ENCODE measurements around the gene ZNF417. TPM values are rescaled to one million over a fixed set of nuclear protein-coding genes. Genes with fewer than 3 reads are reported as not detected.

Gene ZNF417
- polyA plus RNA-seq, 1 donor from 2014 or later = 21.7 TPM

DNA sequence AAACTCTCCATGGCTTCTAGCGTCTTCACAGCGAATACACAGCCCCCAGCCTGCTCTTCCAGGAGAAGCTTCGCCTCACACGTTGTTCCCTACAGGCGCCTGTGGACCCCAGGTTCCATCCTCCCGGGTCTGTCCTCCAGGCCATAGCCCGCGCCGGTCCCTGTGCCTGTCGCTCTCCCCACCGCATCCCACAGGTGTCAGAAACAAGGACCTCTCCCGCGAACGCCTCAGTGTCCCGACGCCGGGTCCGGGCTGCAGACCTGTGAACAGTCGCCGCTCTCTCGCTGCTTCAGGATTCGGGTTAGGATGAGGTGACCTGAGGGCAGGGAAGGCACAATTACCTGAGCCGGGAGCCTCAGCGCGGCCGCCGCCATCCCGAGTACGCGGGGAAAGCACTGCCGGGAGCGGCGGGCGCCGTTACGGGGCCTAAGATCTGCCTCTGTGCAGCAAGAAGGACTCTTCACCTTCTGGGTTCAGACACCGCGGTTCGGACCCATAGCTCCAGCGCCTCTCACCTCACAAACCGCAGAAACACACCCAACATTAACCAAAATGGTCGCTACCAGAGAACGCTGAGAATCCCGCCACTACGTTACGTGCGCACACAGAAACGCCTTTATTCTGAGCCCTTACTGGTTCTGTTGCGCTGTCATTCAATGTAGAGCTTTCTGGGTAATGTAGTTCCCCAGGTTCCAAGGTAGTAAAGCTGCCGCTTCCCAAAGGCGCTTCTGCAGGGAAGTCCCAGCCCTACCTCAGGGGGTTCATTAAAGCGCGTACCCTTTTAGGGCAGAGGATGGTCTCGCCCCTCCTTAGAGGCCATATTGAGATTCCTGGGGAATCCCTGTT, 18.7 kb upstream of the ZNF417 start, which contains the start of gene ZNF418:
Gene ZNF418 (minus strand): TSS at position 583 of the 846 bp plus-strand sequence. CDS start 1,580 bp downstream, outside the sequence.
- peak within 1 kb of the TSS; percentile 89 for H3K9ac ChIP-seq (ENCODE audit: low read length)
- peak within 1 kb of the TSS; percentile 65 for H3K4me2 ChIP-seq (ENCODE audit: low read length)
- peak within 1 kb of the TSS; percentile 85 for H3K27ac ChIP-seq (ENCODE audit: low read length)
- peak within 1 kb of the TSS; percentile 94 for H3K4me3 ChIP-seq (ENCODE audit: low read length)
- peak; percentile 73 for TF ChIP-seq TAF1 (IDR thresholded peaks at IDR 0.05; ENCODE audit: low read depth)
- TF ChIP-seq EP300 (conservative IDR thresholded peaks at IDR 0.05; ENCODE audit: poor library complexity, severe bottlenecking) = peak; percentile 33
- TF ChIP-seq RAD21 (conservative IDR thresholded peaks at IDR 0.05) = peak; percentile 29
- TF ChIP-seq, protein P1, sequence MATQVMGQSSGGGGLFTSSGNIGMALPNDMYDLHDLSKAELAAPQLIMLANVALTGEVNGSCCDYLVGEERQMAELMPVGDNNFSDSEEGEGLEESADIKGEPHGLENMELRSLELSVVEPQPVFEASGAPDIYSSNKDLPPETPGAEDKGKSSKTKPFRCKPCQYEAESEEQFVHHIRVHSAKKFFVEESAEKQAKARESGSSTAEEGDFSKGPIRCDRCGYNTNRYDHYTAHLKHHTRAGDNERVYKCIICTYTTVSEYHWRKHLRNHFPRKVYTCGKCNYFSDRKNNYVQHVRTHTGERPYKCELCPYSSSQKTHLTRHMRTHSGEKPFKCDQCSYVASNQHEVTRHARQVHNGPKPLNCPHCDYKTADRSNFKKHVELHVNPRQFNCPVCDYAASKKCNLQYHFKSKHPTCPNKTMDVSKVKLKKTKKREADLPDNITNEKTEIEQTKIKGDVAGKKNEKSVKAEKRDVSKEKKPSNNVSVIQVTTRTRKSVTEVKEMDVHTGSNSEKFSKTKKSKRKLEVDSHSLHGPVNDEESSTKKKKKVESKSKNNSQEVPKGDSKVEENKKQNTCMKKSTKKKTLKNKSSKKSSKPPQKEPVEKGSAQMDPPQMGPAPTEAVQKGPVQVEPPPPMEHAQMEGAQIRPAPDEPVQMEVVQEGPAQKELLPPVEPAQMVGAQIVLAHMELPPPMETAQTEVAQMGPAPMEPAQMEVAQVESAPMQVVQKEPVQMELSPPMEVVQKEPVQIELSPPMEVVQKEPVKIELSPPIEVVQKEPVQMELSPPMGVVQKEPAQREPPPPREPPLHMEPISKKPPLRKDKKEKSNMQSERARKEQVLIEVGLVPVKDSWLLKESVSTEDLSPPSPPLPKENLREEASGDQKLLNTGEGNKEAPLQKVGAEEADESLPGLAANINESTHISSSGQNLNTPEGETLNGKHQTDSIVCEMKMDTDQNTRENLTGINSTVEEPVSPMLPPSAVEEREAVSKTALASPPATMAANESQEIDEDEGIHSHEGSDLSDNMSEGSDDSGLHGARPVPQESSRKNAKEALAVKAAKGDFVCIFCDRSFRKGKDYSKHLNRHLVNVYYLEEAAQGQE (IDR thresholded peaks at IDR 0.05; ENCODE audit: borderline replicate concordance) = peak; percentile 77
- TF ChIP-seq, protein P2, sequence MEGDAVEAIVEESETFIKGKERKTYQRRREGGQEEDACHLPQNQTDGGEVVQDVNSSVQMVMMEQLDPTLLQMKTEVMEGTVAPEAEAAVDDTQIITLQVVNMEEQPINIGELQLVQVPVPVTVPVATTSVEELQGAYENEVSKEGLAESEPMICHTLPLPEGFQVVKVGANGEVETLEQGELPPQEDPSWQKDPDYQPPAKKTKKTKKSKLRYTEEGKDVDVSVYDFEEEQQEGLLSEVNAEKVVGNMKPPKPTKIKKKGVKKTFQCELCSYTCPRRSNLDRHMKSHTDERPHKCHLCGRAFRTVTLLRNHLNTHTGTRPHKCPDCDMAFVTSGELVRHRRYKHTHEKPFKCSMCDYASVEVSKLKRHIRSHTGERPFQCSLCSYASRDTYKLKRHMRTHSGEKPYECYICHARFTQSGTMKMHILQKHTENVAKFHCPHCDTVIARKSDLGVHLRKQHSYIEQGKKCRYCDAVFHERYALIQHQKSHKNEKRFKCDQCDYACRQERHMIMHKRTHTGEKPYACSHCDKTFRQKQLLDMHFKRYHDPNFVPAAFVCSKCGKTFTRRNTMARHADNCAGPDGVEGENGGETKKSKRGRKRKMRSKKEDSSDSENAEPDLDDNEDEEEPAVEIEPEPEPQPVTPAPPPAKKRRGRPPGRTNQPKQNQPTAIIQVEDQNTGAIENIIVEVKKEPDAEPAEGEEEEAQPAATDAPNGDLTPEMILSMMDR (IDR thresholded peaks at IDR 0.05; ENCODE audit: poor library complexity, severe bottlenecking) = peak; percentile 35
- TF ChIP-seq POLR2AphosphoS5 (IDR thresholded peaks at IDR 0.05) = peak; percentile 81
- TF ChIP-seq SMC3 (conservative IDR thresholded peaks at IDR 0.05; ENCODE audit: poor library complexity) = peak; percentile 51
- peak; percentile 66 for TF ChIP-seq MXI1 (conservative IDR thresholded peaks at IDR 0.05; ENCODE audit: poor library complexity, severe bottlenecking)
- TF ChIP-seq EZH2 (IDR thresholded peaks at IDR 0.05; ENCODE audit: borderline replicate concordance, insufficient read depth, low read length, poor library complexity, severe bottlenecking) = no peak
- peak within 1 kb of the TSS; percentile 96 for H2AFZ ChIP-seq (ENCODE audit: low read depth, low read length)
- H3K9me2 ChIP-seq (ENCODE audit: insufficient read depth, low read length) = no peaks in the 10 kb centered on the region
- peaks cover 29% of the 10 kb centered on the region for H3K9me3 ChIP-seq (ENCODE audit: low read length)
- peaks cover 19% of the 10 kb centered on the region for H3K36me3 ChIP-seq (ENCODE audit: insufficient read depth, low read length)
- no peaks in the 10 kb centered on the region for H3K27me3 ChIP-seq (ENCODE audit: insufficient read depth, low read depth, low read length)
- no peaks in the 10 kb centered on the region for H3F3A ChIP-seq (ENCODE audit: insufficient read depth, low read length, poor library complexity, severe bottlenecking)
- H4K20me1 ChIP-seq (ENCODE audit: insufficient read depth) = no peaks in the 10 kb centered on the region
- peaks cover 22% of the 10 kb centered on the region for H3K79me2 ChIP-seq (replicated peaks; ENCODE audit: insufficient read depth, low read length)

DNA sequence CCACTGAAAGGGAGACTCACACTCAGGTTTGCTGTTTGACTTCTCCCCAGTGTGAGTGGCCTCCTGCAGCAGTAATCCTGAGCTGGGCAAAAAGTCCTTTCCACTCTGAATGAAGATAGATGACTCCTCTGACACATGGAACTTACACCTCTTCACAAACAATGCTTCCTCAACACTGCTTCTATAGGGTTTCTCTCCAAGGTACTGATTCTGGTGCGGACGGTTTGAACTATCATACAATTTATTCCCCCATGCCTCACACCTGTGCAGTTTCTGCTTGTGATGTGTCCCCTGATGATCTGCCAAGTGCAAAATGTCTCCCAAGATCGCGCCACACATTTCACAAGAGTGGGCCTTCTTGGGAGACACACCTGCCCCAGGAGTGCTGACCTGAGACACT, 11.2 kb upstream of the ZNF417 start:
- Histone ChIP-seq H3K9ac (ENCODE audit: low read length) (no peak overlapping the region), H3K9me2 (ENCODE audit: insufficient read depth, low read length) (no peaks in the 10 kb centered on the region), H3K27ac (ENCODE audit: low read length) (no peak overlapping the region), H2AFZ (ENCODE audit: low read depth, low read length) (no peak overlapping the region), H3K27me3 (ENCODE audit: insufficient read depth, low read depth, low read length) (no peaks in the 10 kb centered on the region), H3K4me2 (ENCODE audit: low read length) (no peak overlapping the region), H3K79me2 (replicated peaks; ENCODE audit: insufficient read depth, low read length) (peaks cover 13% of the 10 kb centered on the region), H4K20me1 (ENCODE audit: insufficient read depth) (no peaks in the 10 kb centered on the region), H3K4me3 (ENCODE audit: low read length) (no peak overlapping the region), H3K36me3 (ENCODE audit: insufficient read depth, low read length) (peaks cover 55% of the 10 kb centered on the region), H3K9me3 (ENCODE audit: low read length) (peaks cover 62% of the 10 kb centered on the region), H3F3A (ENCODE audit: insufficient read depth, low read length, poor library complexity, severe bottlenecking) (no peaks in the 10 kb centered on the region)
- TF ChIP-seq EZH2 (IDR thresholded peaks at IDR 0.05; ENCODE audit: borderline replicate concordance, insufficient read depth, low read length, poor library complexity, severe bottlenecking) (no peak), SMC3 (conservative IDR thresholded peaks at IDR 0.05; ENCODE audit: poor library complexity) (no peak), RAD21 (conservative IDR thresholded peaks at IDR 0.05) (no peak), POLR2AphosphoS5 (IDR thresholded peaks at IDR 0.05) (no peak), EP300 (conservative IDR thresholded peaks at IDR 0.05; ENCODE audit: poor library complexity, severe bottlenecking) (no peak), TAF1 (IDR thresholded peaks at IDR 0.05; ENCODE audit: low read depth) (no peak), MXI1 (conservative IDR thresholded peaks at IDR 0.05; ENCODE audit: poor library complexity, severe bottlenecking) (no peak)
- TF ChIP-seq, protein P1 (IDR thresholded peaks at IDR 0.05; ENCODE audit: borderline replicate concordance) = no peak
- TF ChIP-seq, protein P2 (IDR thresholded peaks at IDR 0.05; ENCODE audit: poor library complexity, severe bottlenecking) = no peak
